Effector memory CD8-positive, alpha-beta T cell (primary cell): ENCODE measurements around the gene GUCY2C.
"Not testable (repeated sequence)": the region's sequence is repeated elsewhere in the genome, so short reads cannot be mapped to it uniquely, and the experiment has no call there.

ENCODE experiments used
- ATAC-seq: fragments of 150-1000 bp; cut with Tn5 transposase; replicated peaks from 2 replicates; pipeline ENCODE4 v1.10.0; 2021; ENCODE audit warnings: mild to moderate bottlenecking, moderate library complexity
- DNase-seq, 3 experiments: peaks; one replicate each; pipeline ENCODE4 v3.0.0; 2021
- H3K27ac Mint-ChIP-seq, 2 donors: one replicate each; pipeline ENCODE4 v1.8.0; 2022; ENCODE audit warnings: mild to moderate bottlenecking in 2 of 2, mixed read lengths in 2 of 2, moderate library complexity in 2 of 2
- H3K27me3 Mint-ChIP-seq, 2 donors: one replicate each; pipeline ENCODE4 v1.8.0; 2022; ENCODE audit warnings: mixed read lengths in 2 of 2
- H3K36me3 Mint-ChIP-seq: one replicate; pipeline ENCODE4 v1.8.0; 2022; ENCODE audit warnings: mild to moderate bottlenecking, moderate library complexity, mixed read lengths; ENCODE audit not compliant: insufficient read depth
- H3K4me1 Mint-ChIP-seq, 2 donors: one replicate each; pipeline ENCODE4 v1.8.0; 2022; ENCODE audit warnings: low read depth in 2 of 2, mixed read lengths in 2 of 2
- H3K4me3 Mint-ChIP-seq, 2 donors: one replicate each; pipeline ENCODE4 v1.8.0; 2022; ENCODE audit warnings: mild to moderate bottlenecking in 2 of 2, mixed read lengths in 2 of 2, moderate library complexity in 2 of 2
- H3K9me3 Mint-ChIP-seq, 2 donors: one replicate each; pipeline ENCODE4 v1.8.0; 2022; ENCODE audit warnings: mixed read lengths in 2 of 2

GUCY2C gene

GRCh38 chr12:14699923-14700322 lies 3.5 kb upstream of the GUCY2C start:
- ATAC-seq (no peak), DNase-seq (no peak)
- Mint-ChIP-seq H3K27ac (no peak overlapping the region), H3K27me3 (peaks cover 26 to 30% of the 10 kb centered on the region in 2 donors), H3K4me1 (no peaks in the 10 kb centered on the region), H3K4me3 (no peak overlapping the region), H3K9me3 (no peaks in the 10 kb centered on the region), H3K36me3 (no peaks in the 10 kb centered on the region)

- DNase-seq: no peak
- peaks cover 36 to 41% of the 10 kb centered on the region in 2 donors for H3K27me3 Mint-ChIP-seq
- H3K36me3 Mint-ChIP-seq: no peaks in the 10 kb centered on the region
- no peak for ATAC-seq
- no peaks in the 10 kb centered on the region for H3K9me3 Mint-ChIP-seq
- H3K27ac Mint-ChIP-seq: no peak overlapping the region
- no peak overlapping the region for H3K4me3 Mint-ChIP-seq
- H3K4me1 Mint-ChIP-seq: no peaks in the 10 kb centered on the region
These were observed 2.2 kb upstream of the GUCY2C start for GRCh38 chr12:14698555-14698954.

GRCh38 chr12:14695715-14696141 lies 671 bp downstream of the GUCY2C start:
- H3K36me3 Mint-ChIP-seq: no peaks in the 10 kb centered on the region
- H3K9me3 Mint-ChIP-seq: no peaks in the 10 kb centered on the region
- peaks cover 47 to 52% of the 10 kb centered on the region in 2 donors for H3K27me3 Mint-ChIP-seq
- no peak for DNase-seq
- ATAC-seq: no peak
- H3K27ac Mint-ChIP-seq: no peak overlapping the region
- no peaks in the 10 kb centered on the region for H3K4me1 Mint-ChIP-seq
- no peak overlapping the region for H3K4me3 Mint-ChIP-seq

- Mint-ChIP-seq H3K27me3 (peaks cover 46 to 56% of the 10 kb centered on the region in 2 donors), H3K4me1 (no peaks in the 10 kb centered on the region), H3K4me3 (no peak overlapping the region), H3K9me3 (no peaks in the 10 kb centered on the region), H3K27ac (no peak overlapping the region), H3K36me3 (no peaks in the 10 kb centered on the region)
- ATAC-seq (no peak), DNase-seq (no peak)
These were observed 1.4 kb downstream of the GUCY2C start for GRCh38 chr12:14694970-14695369.

GRCh38 chr12:14694145-14694714 lies 2.2 kb downstream of the GUCY2C start:
- Mint-ChIP-seq H3K4me3 (no peak overlapping the region), H3K9me3 (no peaks in the 10 kb centered on the region), H3K36me3 (no peaks in the 10 kb centered on the region), H3K27me3 (peaks cover 39 to 56% of the 10 kb centered on the region in 2 donors), H3K27ac (no peak overlapping the region), H3K4me1 (no peaks in the 10 kb centered on the region)
- no peak for DNase-seq
- ATAC-seq: no peak

GRCh38 chr12:14693116-14693515 lies 3.3 kb downstream of the GUCY2C start:
- no peak overlapping the region for H3K27ac Mint-ChIP-seq
- H3K36me3 Mint-ChIP-seq: no peaks in the 10 kb centered on the region
- ATAC-seq: no peak
- H3K4me1 Mint-ChIP-seq: no peaks in the 10 kb centered on the region
- no peak for DNase-seq
- H3K4me3 Mint-ChIP-seq: no peak overlapping the region
- no peaks in the 10 kb centered on the region for H3K9me3 Mint-ChIP-seq
- peaks cover 28 to 57% of the 10 kb centered on the region in 2 donors for H3K27me3 Mint-ChIP-seq

GRCh38 chr12:14691560-14691959 lies 4.8 kb downstream of the GUCY2C start:
- Mint-ChIP-seq H3K9me3 (no peaks in the 10 kb centered on the region), H3K27me3 (peaks cover 17 to 48% of the 10 kb centered on the region in 2 donors), H3K27ac (no peak overlapping the region), H3K36me3 (no peaks in the 10 kb centered on the region), H3K4me1 (no peaks in the 10 kb centered on the region), H3K4me3 (no peak overlapping the region)
- DNase-seq: no peak
- no peak for ATAC-seq

GRCh38 chr12:14689996-14690395 lies 6.4 kb downstream of the GUCY2C start:
- DNase-seq: no peak
- Mint-ChIP-seq H3K27ac (no peak overlapping the region), H3K4me3 (no peak overlapping the region), H3K4me1 (no peaks in the 10 kb centered on the region), H3K27me3 (peaks cover 17 to 38% of the 10 kb centered on the region in 2 donors), H3K36me3 (no peaks in the 10 kb centered on the region), H3K9me3 (no peaks in the 10 kb centered on the region)
- ATAC-seq: no peak

- H3K9me3 Mint-ChIP-seq: no peaks in the 10 kb centered on the region
- DNase-seq (no peak), ATAC-seq (no peak)
- H3K4me1 Mint-ChIP-seq: no peaks in the 10 kb centered on the region
- H3K4me3 Mint-ChIP-seq: no peak overlapping the region
- no peaks in the 10 kb centered on the region for H3K36me3 Mint-ChIP-seq
- H3K27ac Mint-ChIP-seq: no peak overlapping the region
- H3K27me3 Mint-ChIP-seq: peaks cover 12 to 33% of the 10 kb centered on the region in 2 donors
These were observed 7.3 kb downstream of the GUCY2C start for GRCh38 chr12:14689144-14689543.

GRCh38 chr12:14682231-14682630 lies 14.2 kb downstream of the GUCY2C start:
- H3K36me3 Mint-ChIP-seq, H3K4me3 Mint-ChIP-seq, H3K9me3 Mint-ChIP-seq, H3K4me1 Mint-ChIP-seq, DNase-seq, H3K27ac Mint-ChIP-seq, ATAC-seq, H3K27me3 Mint-ChIP-seq: not testable (repeated sequence)

GRCh38 chr12:14681625-14682024 lies 14.8 kb downstream of the GUCY2C start:
- no peak overlapping the region for H3K27ac Mint-ChIP-seq
- ATAC-seq: no peak

GRCh38 chr12:14681190-14681589 lies 15.2 kb downstream of the GUCY2C start:
- H3K4me3 Mint-ChIP-seq: no peak overlapping the region
- no peak for ATAC-seq
- H3K27ac Mint-ChIP-seq: no peak overlapping the region
- H3K4me1 Mint-ChIP-seq: no peaks in the 10 kb centered on the region
- peaks cover under 1 to 3% of the 10 kb centered on the region in 2 donors for H3K27me3 Mint-ChIP-seq
- H3K9me3 Mint-ChIP-seq: no peaks in the 10 kb centered on the region
- no peaks in the 10 kb centered on the region for H3K36me3 Mint-ChIP-seq
- no peak for DNase-seq

More at GRCh38 chr12:14681625-14682024, 14.8 kb downstream of the GUCY2C start:
- H3K9me3 Mint-ChIP-seq: no peaks in the 10 kb centered on the region
- H3K36me3 Mint-ChIP-seq: no peaks in the 10 kb centered on the region
- DNase-seq: no peak
- no peaks in the 10 kb centered on the region for H3K27me3 Mint-ChIP-seq
- no peak overlapping the region for H3K4me3 Mint-ChIP-seq
- no peaks in the 10 kb centered on the region for H3K4me1 Mint-ChIP-seq

- Mint-ChIP-seq H3K9me3 (no peaks in the 10 kb centered on the region), H3K36me3 (no peaks in the 10 kb centered on the region)
- ATAC-seq: no peak
These were observed 17.8 kb downstream of the GUCY2C start for GRCh38 chr12:14678547-14679150.

GRCh38 chr12:14668591-14668990 lies 27.8 kb downstream of the GUCY2C start:
- Mint-ChIP-seq H3K4me1 (peaks cover 0 to 2% of the 10 kb centered on the region in 2 donors), H3K36me3 (no peaks in the 10 kb centered on the region), H3K27me3 (peaks cover 9 to 19% of the 10 kb centered on the region in 2 donors), H3K4me3 (no peak overlapping the region), H3K27ac (no peak overlapping the region), H3K9me3 (no peaks in the 10 kb centered on the region)
- no peak for DNase-seq
- ATAC-seq: no peak

More at GRCh38 chr12:14678547-14679150, 17.8 kb downstream of the GUCY2C start:
- Mint-ChIP-seq H3K4me3 (no peak overlapping the region), H3K27me3 (peaks cover 19 to 25% of the 10 kb centered on the region in 2 donors), H3K4me1 (no peaks in the 10 kb centered on the region), H3K27ac (no peak overlapping the region)
- no peak for DNase-seq
